PFSK-1 (cell line): ENCODE measurements around the gene ADAM11.

Source experiments
- FOXP2 ChIP-seq: optimal IDR thresholded peaks from 2 replicates; pipeline ENCODE3; 2011; ENCODE audit warnings: borderline replicate concordance, control low read depth, inconsistent platforms; ENCODE audit not compliant: insufficient read depth; ENCODE audit errors: extremely low read length, extremely low read depth
- POLR2AphosphoS5 ChIP-seq: IDR thresholded peaks from 2 replicates; pipeline ENCODE4 v1.6.1; 2012; ENCODE audit warnings: low read depth, mild to moderate bottlenecking, control low read depth, low read length, moderate library complexity
- REST ChIP-seq, 2 experiments: IDR thresholded peaks; 2 replicates each; pipeline versions ENCODE4 v1.6.1 to v1.8.0; 2011 to 2012; ENCODE audit warnings: low read depth in 2 of 2, low read length in 2 of 2, control low read depth in 1 of 2, inconsistent platforms in 1 of 2, mild to moderate bottlenecking in 1 of 2, moderate library complexity in 1 of 2; ENCODE audit not compliant: insufficient read depth in 1 of 2
- SIN3A ChIP-seq: IDR thresholded peaks from 2 replicates; pipeline ENCODE4 v1.6.1; 2012; ENCODE audit warnings: mild to moderate bottlenecking, low read length, moderate library complexity, borderline replicate concordance; ENCODE audit not compliant: insufficient read depth
- TAF1 ChIP-seq: IDR thresholded peaks from 2 replicates; pipeline ENCODE4 v1.6.1; 2012; ENCODE audit warnings: low read length, control low read depth, borderline replicate concordance; ENCODE audit not compliant: insufficient read depth

Gene ADAM11

GRCh38 chr17:44752953-44753861, 5.6 kb upstream of the ADAM11 start:
- TF ChIP-seq FOXP2 = no peak
- TF ChIP-seq POLR2AphosphoS5 = no peak
- TF ChIP-seq REST (IDR thresholded peaks at IDR 0.05; ENCODE audit: insufficient read depth in 1 of 2, low read depth in 2 of 2, low read length in 2 of 2) = no peak
- TF ChIP-seq SIN3A = no peak

- no peak for TF ChIP-seq TAF1
- no peak for TF ChIP-seq SIN3A
- TF ChIP-seq POLR2AphosphoS5 = no peak
- TF ChIP-seq FOXP2 = no peak
- no peak for TF ChIP-seq REST (IDR thresholded peaks at IDR 0.05; ENCODE audit: insufficient read depth in 1 of 2, low read depth in 2 of 2, low read length in 2 of 2)
These were observed 4.5 kb upstream of the ADAM11 start for GRCh38 chr17:44754276-44754675.

- TF ChIP-seq TAF1 (no peak), REST (IDR thresholded peaks at IDR 0.05; ENCODE audit: insufficient read depth in 1 of 2, low read depth in 2 of 2, low read length in 2 of 2) (no peak), POLR2AphosphoS5 (no peak), FOXP2 (no peak), SIN3A (no peak)
These were observed 1.5 kb upstream of the ADAM11 start for GRCh38 chr17:44757045-44757917.

GRCh38 chr17:44757918-44758413, 822 bp upstream of the ADAM11 start:
- no peak for TF ChIP-seq SIN3A
- no peak for TF ChIP-seq FOXP2

- TF ChIP-seq REST (IDR thresholded peaks at IDR 0.05; ENCODE audit: insufficient read depth in 1 of 2, low read depth in 2 of 2, low read length in 2 of 2) (no peak), TAF1 (no peak), POLR2AphosphoS5 (no peak), SIN3A (no peak), FOXP2 (no peak)
These were observed 513 bp downstream of the ADAM11 start for GRCh38 chr17:44759086-44759915.
